Right cardiac atrium (tissue), 5 donors: ENCODE results near the gene GDI1. TPM values are rescaled to one million over a fixed set of nuclear protein-coding genes. Genes with fewer than 3 reads are reported as not detected.

Experiments used
- ATAC-seq, 2 donors: fragments of 200-7000 bp; cut with Tn5 transposase; one replicate each; pipeline versions ENCODE4 v1.8.0 to v1.9.1; 2020; ENCODE audit warnings: moderate library complexity in 2 of 2, mild to moderate bottlenecking in 1 of 2
- DNase-seq, 3 donors: peaks; one replicate each; pipeline ENCODE4 v3.0.0-alpha.2; 2020
- H3K27ac ChIP-seq: one replicate; pipeline ENCODE4 v1.5.1; 2013; ENCODE audit warnings: mild to moderate bottlenecking, low read length, control low read depth, moderate library complexity
- H3K27me3 ChIP-seq: one replicate; pipeline ENCODE4 v1.6.1; 2013; ENCODE audit not compliant: control insufficient read depth, insufficient read depth
- H3K4me1 ChIP-seq: one replicate; pipeline ENCODE4 v1.6.1; 2013; ENCODE audit warnings: low read length; ENCODE audit not compliant: control insufficient read depth, insufficient read depth
- H3K4me3 ChIP-seq: one replicate; pipeline ENCODE4 v1.5.1; 2013; ENCODE audit warnings: low read length, control low read depth
- H3K9me3 ChIP-seq: one replicate; pipeline ENCODE4 v1.6.1; 2013; ENCODE audit warnings: low read length; ENCODE audit not compliant: control insufficient read depth
- WGBS: extraction: QIAGEN DNeasy Blood & Tissue Kit; methylation state at CpG from one replicate; pipeline ENCODE4 v1.1.7; 2013; 5-methylcytosine and 5-hydroxymethylcytosine counted together
- intact Hi-C, 4 donors: fragments of 100-400 bp; cut with DNase I; formaldehyde crosslinking; loops; one replicate each; pipeline versions ENCODE4 v1.11.0 to v1.14.0; 2022 to 2023
- polyA plus RNA-seq: library from polyadenylated mRNA; stranded (reverse); fragments of 200-250 nt; gene quantifications from one replicate; pipeline ENCODE4 v1.2.3, GENCODE V29; 2013
- total RNA-seq, 4 donors: library from RNA; stranded (reverse); fragmentation: NEBNext Ultra II Directional; extraction: Animal tissue kit (Norgen Biotek cat#: 25700); gene quantifications; one replicate each; pipeline ENCODE4 v1.2.1, GENCODE V29; 2021
- donor health status: healthy with polysubstance abuse.
- donor health status: DM: no; HTN: yes; CAD: no.
- donor health status: DM: no; HTN: no; CAD: no.
- donor health status: DM: no; HTN: yes; CAD: no; lungs with severe emphysema.
- donor health status: DM: yes; HTN: yes; CAD: no.

GDI1 gene
- total and polyA plus RNA-seq, 5 donors: 82.7 to 102 (median 97.6) TPM

GRCh38 chrX:154472685-154473632 is 36.0 kb downstream of the GDI1 start:
- no peak overlapping the region for H3K27ac ChIP-seq
- WGBS: 77% methylated on average over 28 of the region's 28 CpGs
- no peaks in the 10 kb centered on the region for H3K9me3 ChIP-seq
- ATAC-seq (no peak), DNase-seq (peak in 2 of 3 donors; percentile 11 to 42)
- H3K27me3 ChIP-seq: no peaks in the 10 kb centered on the region
- intact Hi-C loops: no loop called here
- no peaks in the 10 kb centered on the region for H3K4me1 ChIP-seq
- H3K4me3 ChIP-seq: no peak overlapping the region

DNA sequence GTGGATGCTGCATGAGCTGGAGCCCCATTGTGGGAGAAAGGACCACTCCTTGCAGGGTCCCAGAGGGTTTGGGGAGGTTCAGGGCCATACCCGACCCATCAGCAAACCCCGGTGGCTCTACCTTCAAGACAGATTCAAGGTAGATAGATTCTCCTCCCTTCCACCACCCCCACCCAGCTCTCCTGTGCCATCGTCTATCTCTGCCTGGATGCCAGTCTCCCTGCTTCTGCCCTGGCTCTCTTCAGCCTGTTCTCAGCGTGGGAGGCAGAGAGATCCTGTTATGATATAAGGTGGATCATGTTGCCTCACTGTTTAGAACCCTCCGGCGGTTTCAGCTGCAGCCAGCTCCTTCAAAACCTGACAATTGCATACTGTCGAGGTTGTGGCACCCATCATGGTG is 36.7 kb downstream of the GDI1 start:
- 69% methylated on average over 7 of the region's 7 CpGs for WGBS
- Histone ChIP-seq H3K27me3 (no peaks in the 10 kb centered on the region), H3K27ac (no peak overlapping the region), H3K4me3 (no peak overlapping the region), H3K9me3 (no peaks in the 10 kb centered on the region), H3K4me1 (no peaks in the 10 kb centered on the region)
- DNase-seq (no peak), ATAC-seq (no peak)
- intact Hi-C loops: no loop called here

GRCh38 chrX:154476821-154477220 is 39.9 kb downstream of the GDI1 start:
- Histone ChIP-seq H3K9me3 (no peaks in the 10 kb centered on the region), H3K27me3 (no peaks in the 10 kb centered on the region), H3K4me1 (peaks cover 2% of the 10 kb centered on the region), H3K27ac (no peak overlapping the region), H3K4me3 (no peak overlapping the region)
- WGBS: 83% methylated on average over 8 of the region's 8 CpGs
- no peak for DNase-seq
- no peak for ATAC-seq
- intact Hi-C loops: no loop called here

- ATAC-seq (peak in 1 of 2 donors; percentile 1), DNase-seq (peak in 1 of 3 donors; percentile 58)
- intact Hi-C loops: no loop called here
- Histone ChIP-seq H3K4me1 (peaks cover 2% of the 10 kb centered on the region), H3K4me3 (peak overlapping the region; percentile 43), H3K27ac (no peak overlapping the region), H3K9me3 (no peaks in the 10 kb centered on the region), H3K27me3 (no peaks in the 10 kb centered on the region)
- WGBS: 51% methylated on average over 24 of the region's 24 CpGs
Measured at GRCh38 chrX:154477891-154478477, 41.0 kb downstream of the GDI1 start.

GRCh38 chrX:154478728-154479622 is 42.0 kb downstream of the GDI1 start, which contains the start of gene LAGE3:
LAGE3 (minus strand) TSS chrX:154479281; CDS start chrX:154478915, 366 bp downstream.
- ATAC-seq (peak; percentile 96), DNase-seq (peak; percentile 93 to 98 (median 97))
- Histone ChIP-seq H3K27ac (peak within 1 kb of the TSS; percentile 54), H3K4me1 (peaks cover 2% of the 10 kb centered on the region), H3K27me3 (no peaks in the 10 kb centered on the region), H3K9me3 (no peaks in the 10 kb centered on the region), H3K4me3 (peak within 1 kb of the TSS; percentile 43)
- WGBS: 3% methylated on average over 84 of the region's 85 CpGs
- intact Hi-C loops: no loop called here

- no peak for ATAC-seq
- Histone ChIP-seq H3K4me1 (peaks cover 2% of the 10 kb centered on the region), H3K27ac (no peak overlapping the region), H3K9me3 (no peaks in the 10 kb centered on the region), H3K27me3 (no peaks in the 10 kb centered on the region), H3K4me3 (no peak overlapping the region)
- intact Hi-C loops: no loop called here
- no peak for DNase-seq
- 82% methylated on average over 5 of the region's 5 CpGs for WGBS
Measured at GRCh38 chrX:154481195-154481594, 44.2 kb downstream of the GDI1 start.

DNA sequence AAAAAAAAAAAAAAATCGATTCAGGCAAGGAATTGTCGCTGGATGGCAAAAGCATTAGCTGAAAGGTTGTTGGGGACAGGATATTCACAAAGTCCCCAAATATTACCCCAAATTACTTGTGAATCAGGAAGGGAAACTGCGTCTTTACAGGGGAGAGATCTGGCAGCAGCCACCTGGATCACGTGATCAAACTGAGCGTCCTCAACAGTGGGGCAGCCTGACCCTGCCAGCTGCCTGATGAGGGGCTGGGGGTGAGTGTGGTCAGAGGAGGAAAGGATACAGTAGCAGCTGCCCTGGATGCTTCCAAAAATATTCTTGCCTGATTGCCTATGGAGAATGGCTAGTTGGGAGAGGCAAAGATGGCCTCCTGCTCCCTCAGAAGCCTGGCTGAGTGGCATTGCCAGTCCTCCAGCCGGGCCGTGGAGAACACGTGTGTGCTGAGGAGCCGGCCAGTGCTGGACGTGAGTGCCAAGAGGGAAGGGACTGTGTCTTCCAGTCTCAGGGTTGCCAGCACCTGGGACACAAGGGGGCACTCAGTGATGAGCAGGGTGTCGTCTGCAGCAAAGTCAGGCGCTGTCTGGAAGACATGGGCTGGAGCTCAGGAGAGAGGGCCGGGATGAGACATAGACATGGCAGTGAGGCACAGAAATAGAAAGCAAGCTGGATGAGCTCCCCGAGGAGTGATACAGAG is 45.1 kb downstream of the GDI1 start:
- DNase-seq (peak in 2 of 3 donors; percentile 46 to 58), ATAC-seq (no peak)
- intact Hi-C loops: no loop called here
- Histone ChIP-seq H3K4me1 (peaks cover 2% of the 10 kb centered on the region), H3K27ac (peak overlapping the region; percentile 36), H3K27me3 (no peaks in the 10 kb centered on the region), H3K9me3 (no peaks in the 10 kb centered on the region), H3K4me3 (no peak overlapping the region)
- 59% methylated on average over 14 of the region's 14 CpGs for WGBS

- ATAC-seq (no peak), DNase-seq (peak in 2 of 3 donors; percentile 20 to 43)
- H3K9me3 ChIP-seq: no peaks in the 10 kb centered on the region
- no peak overlapping the region for H3K27ac ChIP-seq
- 66% methylated on average over 7 of the region's 7 CpGs for WGBS
- no peaks in the 10 kb centered on the region for H3K27me3 ChIP-seq
- H3K4me1 ChIP-seq: peaks cover 2% of the 10 kb centered on the region
- intact Hi-C loops: no loop called here
- H3K4me3 ChIP-seq: no peak overlapping the region
Measured at GRCh38 chrX:154482786-154483185, 45.8 kb downstream of the GDI1 start.

GRCh38 chrX:154483325-154483724 is 46.4 kb downstream of the GDI1 start:
- ATAC-seq: no peak
- H3K9me3 ChIP-seq: no peaks in the 10 kb centered on the region
- no peak for DNase-seq
- H3K4me1 ChIP-seq: peaks cover 2% of the 10 kb centered on the region
- no peak overlapping the region for H3K27ac ChIP-seq
- H3K27me3 ChIP-seq: no peaks in the 10 kb centered on the region
- H3K4me3 ChIP-seq: no peak overlapping the region
- intact Hi-C loops: no loop called here
- WGBS: 75% methylated on average over 7 of the region's 7 CpGs
